HCEC 1CT (cell line): ENCODE measurements around the gene EXD3.
A peak's percentile ranks its signal among the peaks of the same experiment; 100 is the strongest.
"Not testable (repeated sequence)": the region's sequence is repeated elsewhere in the genome, so short reads cannot be mapped to it uniquely, and the experiment has no call there.

Experiments
- DNase-seq: peaks from one replicate; pipeline ENCODE4 v3.0.0-alpha.2; 2017

Gene EXD3

DNA sequence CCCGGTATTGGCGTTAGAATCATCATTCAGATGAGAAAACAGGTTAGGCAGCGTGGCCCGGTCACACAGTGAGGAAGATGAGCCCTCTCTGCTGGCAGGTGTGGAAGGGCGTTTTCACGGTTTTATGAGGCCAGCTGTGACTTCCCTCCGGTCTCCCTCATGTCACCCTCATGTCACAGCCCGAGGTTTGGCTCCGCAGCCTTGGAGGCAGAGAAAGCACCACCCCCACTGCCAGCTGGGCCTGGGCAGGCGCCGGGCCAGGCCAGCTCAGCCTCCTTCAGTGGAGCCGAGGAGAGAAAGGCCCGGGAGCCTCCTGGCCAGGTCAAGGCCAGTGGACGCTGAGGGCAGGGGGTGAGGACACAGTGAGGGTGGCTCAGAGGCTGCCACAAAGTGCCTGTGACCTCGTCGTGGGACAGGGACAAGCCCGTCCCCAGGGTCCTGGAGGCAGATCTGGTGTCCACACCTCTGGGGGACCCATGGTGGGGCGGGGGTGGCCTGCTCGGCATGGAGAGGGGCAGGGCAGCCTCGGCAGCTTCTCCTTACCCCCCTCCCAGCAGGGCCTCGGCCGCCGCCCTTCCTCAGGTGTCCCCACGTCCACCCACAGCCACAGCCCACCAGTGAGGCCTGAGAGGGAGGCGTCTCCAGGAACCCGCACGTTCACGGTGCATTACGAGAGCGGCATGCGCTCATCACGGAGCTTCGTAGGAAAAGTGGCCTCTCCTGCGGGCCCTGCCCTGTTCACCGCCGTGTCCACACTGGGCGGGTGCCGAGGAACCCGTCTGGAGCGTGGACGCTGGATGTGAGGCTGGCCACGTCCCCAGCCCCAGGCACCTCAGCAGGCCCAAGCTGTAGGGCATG, 32.2 kb downstream of the EXD3 start:
- no peak for DNase-seq

DNA sequence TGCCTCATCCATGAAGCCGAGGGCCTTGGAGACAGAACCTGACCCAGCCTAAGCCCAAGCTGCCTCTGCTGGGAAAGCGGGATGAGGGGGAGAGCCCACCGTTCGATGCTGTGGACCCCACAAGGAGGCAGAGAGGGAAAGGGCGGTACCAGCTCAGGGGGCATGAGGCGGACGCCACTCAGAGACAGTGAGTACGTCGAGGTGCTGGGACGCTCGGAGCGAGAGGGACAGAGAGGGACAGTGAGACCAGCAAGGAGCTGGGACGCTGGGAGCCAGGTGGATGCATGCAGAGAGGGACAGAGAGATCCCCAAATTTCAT, 33.6 kb downstream of the EXD3 start:
- DNase-seq: no peak

- no peak for DNase-seq
Observed at GRCh38 chr9:137388589-137389427, 34.2 kb downstream of the EXD3 start.

- DNase-seq: no peak
Observed at GRCh38 chr9:137387891-137388560, 34.9 kb downstream of the EXD3 start.

DNA sequence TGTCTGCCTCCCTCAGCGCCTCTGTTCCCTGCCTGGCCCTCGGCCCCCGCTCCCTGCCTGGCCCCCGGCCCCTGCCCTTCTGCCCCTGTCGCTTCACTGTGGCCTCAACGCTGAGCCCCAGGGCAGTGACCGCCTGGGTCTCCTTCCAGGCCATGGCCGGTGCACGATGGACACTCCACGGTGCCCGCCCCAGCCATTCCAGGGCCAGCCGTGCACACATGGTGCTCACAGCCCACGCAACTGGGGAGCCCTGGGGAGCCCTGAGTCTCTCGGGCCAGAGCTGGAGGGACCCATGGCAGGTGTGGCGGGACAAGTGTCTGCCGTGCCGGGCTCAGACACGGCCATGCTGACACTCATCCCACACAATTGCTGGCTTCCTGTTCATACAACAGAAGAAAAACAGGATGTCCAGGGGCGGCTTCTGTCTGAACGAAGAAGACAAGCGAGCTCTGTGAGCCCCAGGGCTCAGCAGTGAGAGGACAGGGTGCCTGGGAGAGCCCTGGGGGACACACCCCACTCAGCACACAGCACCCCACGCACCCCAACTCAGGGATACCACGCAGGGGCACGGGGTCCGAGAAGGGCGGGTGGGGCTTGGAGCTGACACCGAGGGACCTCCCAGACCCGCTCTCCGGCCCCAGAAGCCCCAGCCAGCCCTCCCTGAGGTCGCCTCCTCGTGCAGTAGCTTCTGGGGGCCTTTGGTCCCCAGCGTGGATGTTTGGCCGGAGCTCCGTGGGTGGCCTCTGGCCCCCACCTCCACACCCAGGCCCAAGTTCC, 35.7 kb downstream of the EXD3 start:
- DNase-seq: no peak

DNA sequence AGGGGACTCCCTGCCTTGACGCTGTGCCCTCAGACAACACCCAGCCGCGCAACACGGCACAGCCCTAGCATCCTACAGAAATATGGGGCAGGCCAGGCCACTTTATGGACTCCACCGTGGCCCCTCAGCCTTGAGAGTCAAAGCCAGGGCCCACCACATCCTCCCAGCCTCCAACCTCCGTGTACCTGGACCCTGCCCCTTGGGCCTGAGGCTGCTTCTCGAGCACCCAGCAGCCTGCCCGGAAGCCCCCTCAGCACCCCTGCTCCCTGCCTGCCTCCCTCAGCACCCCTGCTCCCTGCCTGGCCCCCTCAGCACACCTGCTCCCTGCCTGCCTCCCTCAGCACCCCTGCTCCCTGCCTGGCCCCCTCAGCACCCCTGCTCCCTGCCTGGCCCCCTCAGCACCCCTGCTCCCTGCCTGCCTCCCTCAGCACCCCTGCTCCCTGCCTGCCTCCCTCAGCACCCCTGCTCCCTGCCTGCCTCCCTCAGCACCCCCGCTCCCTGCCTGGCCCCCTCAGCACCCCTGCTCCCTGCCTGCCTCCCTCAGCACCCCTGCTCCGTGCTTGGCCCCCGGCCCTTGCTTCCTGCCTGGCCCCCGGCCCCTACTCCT, 36.4 kb downstream of the EXD3 start:
- DNase-seq: not testable (repeated sequence)

GRCh38 chr9:137385061-137385655, 37.8 kb downstream of the EXD3 start:
- DNase-seq: no peak

GRCh38 chr9:137383784-137384756, 38.9 kb downstream of the EXD3 start:
- peak; percentile 10 for DNase-seq

DNA sequence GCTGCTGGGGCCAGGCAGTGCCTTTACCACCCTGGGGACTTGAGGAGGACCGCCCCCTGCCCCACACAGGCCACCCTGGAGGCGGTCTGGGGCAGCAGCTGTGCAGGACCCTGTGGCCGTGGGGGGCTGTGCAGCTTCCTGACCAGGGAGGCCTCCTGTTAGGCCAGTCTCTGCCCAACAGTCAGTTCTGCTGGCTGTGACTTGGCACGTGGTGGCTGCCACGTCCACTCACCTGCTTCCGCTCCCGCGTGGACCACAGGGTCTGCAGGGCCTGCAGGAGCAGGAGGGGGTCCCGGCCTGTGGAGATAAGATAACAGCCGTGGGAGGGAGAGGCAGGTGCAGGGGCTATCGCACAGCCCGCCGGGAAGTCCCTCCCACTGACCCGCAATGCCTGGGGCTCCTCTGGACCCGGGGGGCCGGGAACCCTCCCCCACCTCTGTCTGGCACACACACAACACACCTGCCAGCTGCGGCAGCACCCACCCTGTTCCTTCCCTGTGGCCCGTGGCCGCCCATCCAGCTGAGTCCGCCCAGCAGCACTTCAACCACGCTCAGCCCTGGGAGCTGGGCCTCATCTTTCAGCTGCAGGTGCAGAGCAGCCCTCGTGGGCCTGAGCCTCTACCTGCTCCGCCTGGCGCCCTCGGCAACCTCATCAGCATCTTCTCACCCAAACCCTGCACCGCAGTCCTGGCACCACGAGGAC, 39.7 kb downstream of the EXD3 start:
- no peak for DNase-seq

DNA sequence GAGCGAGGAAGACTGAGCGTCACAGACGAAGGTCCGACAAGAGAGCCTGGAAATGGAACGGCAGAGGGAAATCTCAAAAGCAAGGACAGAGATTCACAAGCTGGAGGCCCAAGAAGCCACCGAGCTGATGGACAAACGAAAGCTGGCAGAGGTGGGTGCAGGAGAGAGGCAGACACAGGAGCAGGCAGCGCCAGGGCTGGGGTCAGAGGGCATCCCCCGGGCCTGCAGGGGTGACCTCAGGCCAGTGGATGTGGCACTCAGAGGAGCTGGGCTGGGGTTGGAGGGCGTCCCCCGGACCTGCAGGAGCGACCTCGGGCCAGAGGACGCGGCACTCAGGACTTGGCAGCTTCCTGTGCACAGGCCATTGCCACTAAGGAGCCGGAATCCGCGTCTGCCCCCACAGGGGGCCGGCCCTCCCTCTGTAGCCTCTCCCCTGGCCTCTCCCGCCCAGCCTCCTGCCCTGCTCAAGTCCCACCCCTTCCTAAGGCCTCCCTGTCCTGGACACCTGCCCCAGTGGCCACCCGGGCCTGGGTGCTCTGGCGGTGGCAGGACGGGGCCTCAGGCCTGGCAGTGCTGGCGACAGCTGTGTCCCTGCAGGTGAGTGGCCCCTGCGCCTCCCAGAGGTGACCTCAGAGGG, 40.4 kb downstream of the EXD3 start:
- no peak for DNase-seq

DNA sequence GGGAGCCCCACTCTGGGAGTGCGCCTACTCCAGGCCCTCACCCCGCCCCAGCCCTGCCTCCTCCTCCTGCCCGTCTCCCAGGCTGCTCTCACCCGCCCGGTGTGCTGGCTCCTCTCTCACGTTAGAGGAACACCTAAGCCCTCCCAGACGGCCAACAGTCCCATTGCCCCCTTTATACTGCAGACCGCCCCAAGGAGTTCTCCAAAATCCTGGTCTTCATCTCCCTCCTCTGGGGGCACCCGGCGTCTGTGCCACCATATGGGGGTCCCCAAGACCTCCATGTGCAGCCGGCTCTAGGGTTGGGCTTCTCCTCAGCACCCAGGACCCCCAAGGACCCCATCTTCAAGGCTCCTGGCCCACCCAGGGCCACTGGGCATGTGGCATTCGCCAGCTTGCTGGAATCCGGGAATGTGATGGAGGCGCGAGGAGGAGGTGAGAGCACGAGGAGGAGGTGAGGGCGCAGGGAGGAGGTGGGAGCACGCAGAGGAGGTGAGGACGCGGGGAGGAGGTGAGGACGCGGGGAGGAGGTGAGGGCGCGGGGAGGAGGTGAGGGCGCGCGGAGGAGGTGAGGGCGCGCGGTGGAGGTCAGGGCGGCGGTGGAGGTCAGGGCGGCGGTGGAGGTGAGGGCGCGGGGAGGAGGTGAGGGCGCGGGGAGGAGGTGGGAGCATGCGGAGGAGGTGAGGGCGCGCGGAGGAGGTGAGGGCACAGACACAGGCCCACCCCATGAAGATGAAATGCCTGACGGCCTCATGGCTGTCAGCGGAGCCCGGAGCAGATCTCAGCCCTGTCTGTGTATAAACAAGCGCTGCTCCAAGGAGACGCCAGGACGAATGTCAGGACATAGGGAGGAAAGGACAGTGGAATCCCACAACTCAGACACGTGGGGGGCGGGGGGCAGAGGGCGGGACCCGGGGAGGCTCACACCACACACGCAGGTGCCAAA, 41.2 kb downstream of the EXD3 start:
- no peak for DNase-seq

GRCh38 chr9:137380606-137381005, 42.4 kb downstream of the EXD3 start:
- DNase-seq: no peak

- no peak for DNase-seq
Observed at GRCh38 chr9:137380171-137380570, 42.8 kb downstream of the EXD3 start.

GRCh38 chr9:137379761-137380161, 43.2 kb downstream of the EXD3 start:
- DNase-seq: no peak

- not testable (repeated sequence) for DNase-seq
Observed at GRCh38 chr9:137378688-137379410, 44.1 kb downstream of the EXD3 start.

DNA sequence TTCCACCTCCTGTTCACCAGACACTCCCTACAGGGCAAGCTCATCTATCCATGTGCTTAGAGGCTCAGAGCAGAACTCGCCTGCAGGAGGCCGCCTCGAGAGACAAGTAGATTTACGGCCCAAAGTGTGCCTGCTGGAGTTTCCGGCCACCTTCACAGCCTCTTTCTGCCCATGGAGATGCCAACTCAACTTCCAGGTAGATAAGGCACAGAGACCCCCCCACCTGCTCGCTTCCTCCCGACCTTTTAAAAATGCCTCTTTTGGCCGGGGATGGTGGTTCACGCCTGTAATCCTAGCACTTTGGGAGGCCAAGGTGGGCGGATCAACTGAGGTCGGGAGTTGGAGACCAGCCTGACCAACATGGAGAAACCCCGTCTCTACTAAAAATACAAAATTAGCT, 46.6 kb downstream of the EXD3 start:
- no peak for DNase-seq

GRCh38 chr9:137375321-137376058, 47.5 kb downstream of the EXD3 start:
- no peak for DNase-seq
